ENCODE results near the gene PCDHA1.

Gene PCDHA1

GRCh38 chr5:140992828-140993227 lies 206.9 kb downstream of the PCDHA1 start:
- H4K20me1 ChIP-seq (ENCODE audit: insufficient read depth) = no peaks in the 10 kb centered on the region
- no peak overlapping the region for H2AFZ ChIP-seq (ENCODE audit: low read depth)
- no peaks in the 10 kb centered on the region for H3K4me1 ChIP-seq (ENCODE audit: low read depth, poor library complexity, severe bottlenecking)
- no peak for TF ChIP-seq CTCF (conservative IDR thresholded peaks at IDR 0.05; ENCODE audit: low read depth, low read length)
- no peaks in the 10 kb centered on the region for H3K36me3 ChIP-seq (ENCODE audit: insufficient read depth)
- H3K27me3 ChIP-seq (ENCODE audit: insufficient read depth, low read depth) = no peaks in the 10 kb centered on the region
- H3K4me3 ChIP-seq (IDR thresholded peaks at IDR 0.05; ENCODE audit: insufficient read depth, low read depth, low read length) = no peak overlapping the region
- H3K27ac ChIP-seq = no peak overlapping the region
- no peak overlapping the region for H3K9ac ChIP-seq
- H3K79me2 ChIP-seq (ENCODE audit: insufficient read depth, low read depth) = no peaks in the 10 kb centered on the region
- H3K4me2 ChIP-seq = no peak overlapping the region

GRCh38 chr5:140996060-140996459 lies 210.1 kb downstream of the PCDHA1 start:
- H3K4me3 ChIP-seq (IDR thresholded peaks at IDR 0.05; ENCODE audit: insufficient read depth, low read depth, low read length) = no peak overlapping the region
- no peak overlapping the region for H3K4me2 ChIP-seq
- H4K20me1 ChIP-seq (ENCODE audit: insufficient read depth) = no peaks in the 10 kb centered on the region
- H3K4me1 ChIP-seq (ENCODE audit: low read depth, poor library complexity, severe bottlenecking) = no peaks in the 10 kb centered on the region
- no peaks in the 10 kb centered on the region for H3K36me3 ChIP-seq (ENCODE audit: insufficient read depth)
- no peaks in the 10 kb centered on the region for H3K27me3 ChIP-seq (ENCODE audit: insufficient read depth, low read depth)
- no peak overlapping the region for H3K9ac ChIP-seq
- TF ChIP-seq CTCF (conservative IDR thresholded peaks at IDR 0.05; ENCODE audit: low read depth, low read length) = no peak
- no peak overlapping the region for H3K27ac ChIP-seq
- no peaks in the 10 kb centered on the region for H3K79me2 ChIP-seq (ENCODE audit: insufficient read depth, low read depth)
- no peak overlapping the region for H2AFZ ChIP-seq (ENCODE audit: low read depth)

GRCh38 chr5:140998921-140999410 lies 213.0 kb downstream of the PCDHA1 start:
- no peaks in the 10 kb centered on the region for H4K20me1 ChIP-seq (ENCODE audit: insufficient read depth)
- H3K36me3 ChIP-seq (ENCODE audit: insufficient read depth) = no peaks in the 10 kb centered on the region
- no peak overlapping the region for H3K4me2 ChIP-seq
- TF ChIP-seq CTCF (conservative IDR thresholded peaks at IDR 0.05; ENCODE audit: low read depth, low read length) = no peak
- no peak overlapping the region for H3K27ac ChIP-seq
- H3K79me2 ChIP-seq (ENCODE audit: insufficient read depth, low read depth) = no peaks in the 10 kb centered on the region
- H2AFZ ChIP-seq (ENCODE audit: low read depth) = no peak overlapping the region
- no peak overlapping the region for H3K4me3 ChIP-seq (IDR thresholded peaks at IDR 0.05; ENCODE audit: insufficient read depth, low read depth, low read length)
- no peaks in the 10 kb centered on the region for H3K4me1 ChIP-seq (ENCODE audit: low read depth, poor library complexity, severe bottlenecking)
- no peak overlapping the region for H3K9ac ChIP-seq
- no peaks in the 10 kb centered on the region for H3K27me3 ChIP-seq (ENCODE audit: insufficient read depth, low read depth)

GRCh38 chr5:141001446-141001843 lies 215.5 kb downstream of the PCDHA1 start:
- H3K79me2 ChIP-seq (ENCODE audit: insufficient read depth, low read depth) = no peaks in the 10 kb centered on the region
- no peaks in the 10 kb centered on the region for H3K4me1 ChIP-seq (ENCODE audit: low read depth, poor library complexity, severe bottlenecking)
- no peak for TF ChIP-seq CTCF (conservative IDR thresholded peaks at IDR 0.05; ENCODE audit: low read depth, low read length)
- no peak overlapping the region for H3K27ac ChIP-seq
- H3K4me3 ChIP-seq (IDR thresholded peaks at IDR 0.05; ENCODE audit: insufficient read depth, low read depth, low read length) = no peak overlapping the region
- H4K20me1 ChIP-seq (ENCODE audit: insufficient read depth) = no peaks in the 10 kb centered on the region
- H3K9ac ChIP-seq = no peak overlapping the region
- H3K27me3 ChIP-seq (ENCODE audit: insufficient read depth, low read depth) = no peaks in the 10 kb centered on the region
- H3K4me2 ChIP-seq = no peak overlapping the region
- H3K36me3 ChIP-seq (ENCODE audit: insufficient read depth) = no peaks in the 10 kb centered on the region
- H2AFZ ChIP-seq (ENCODE audit: low read depth) = no peak overlapping the region

Measured in KMS-11 (cell line).